SK-N-SH (cell line): ENCODE data around the gene CD200. TPM values are rescaled to one million over a fixed set of nuclear protein-coding genes. Genes with fewer than 3 reads are reported as not detected.

Experiments used
- CTCF ChIA-PET: fragments of 300-600, 350-600 bp; formaldehyde crosslinking; extraction: SDS; loops from one replicate; lab custom pipeline; 2021; lab: Yijun Ruan, JAX
- POLR2A ChIA-PET: fragments of 350-600 bp; sonication (Branson Sonifier 250); formaldehyde crosslinking; extraction: SDS; loops from one replicate; lab custom pipeline; 2020; ENCODE audit warnings: antibody characterized with exemption, inconsistent platforms; lab: Yijun Ruan, JAX
- DNase-seq: peaks from one replicate; pipeline ENCODE4 v3.0.0; 2012
- H2AFZ ChIP-seq: fragments of 200-600 bp; sonication (generic); 2 replicates; pipeline ENCODE4 v1.8.1; 2016; ENCODE audit warnings: antibody characterized with exemption, mild to moderate bottlenecking, low read depth
- H3F3A ChIP-seq: fragments of 200-600 bp; sonication (generic); replicated peaks from 2 replicates; pipeline ENCODE3; 2016; ENCODE audit warnings: antibody characterized with exemption, mild to moderate bottlenecking; ENCODE audit not compliant: insufficient read depth
- H3K27ac ChIP-seq, 2 experiments: fragments of 200-500 bp in 1 of 2; fragments of 200-600 bp in 1 of 2; sonication (Bioruptor generic) in 1 of 2; sonication (generic), shearing (Covaris generic) in 1 of 2; 2 replicates each; pipeline versions ENCODE4 v1.5.1 to v1.6.1; 2014 to 2016; ENCODE audit warnings: low read depth in 2 of 2, inconsistent platforms in 1 of 2, low read length in 1 of 2, mild to moderate bottlenecking in 1 of 2, mixed read lengths in 1 of 2
- H3K27me3 ChIP-seq: fragments of 200-600 bp; sonication (generic), shearing (Covaris generic); 2 replicates; pipeline ENCODE4 v1.6.1; 2016; ENCODE audit warnings: mixed run types; ENCODE audit not compliant: insufficient read depth
- H3K36me3 ChIP-seq, 2 experiments: fragments of 200-500 bp in 1 of 2; fragments of 200-600 bp in 1 of 2; sonication (Bioruptor generic) in 1 of 2; sonication (generic) in 1 of 2; replicated peaks in 1 of 2; 2 replicates each; pipeline versions ENCODE3 to v1.5.1; 2014 to 2016; ENCODE audit warnings: low read length in 1 of 2, mild to moderate bottlenecking in 1 of 2; ENCODE audit not compliant: insufficient read depth in 2 of 2, control insufficient read depth in 1 of 2
- H3K4me1 ChIP-seq, 2 experiments: fragments of 200-500 bp in 1 of 2; fragments of 200-600 bp in 1 of 2; sonication (Bioruptor generic) in 1 of 2; sonication (generic), shearing (Covaris generic) in 1 of 2; 2 replicates each; pipeline versions ENCODE4 v1.5.1 to v1.6.1; 2014 to 2016; ENCODE audit warnings: low read depth in 1 of 2, low read length in 1 of 2, mixed run types in 1 of 2; ENCODE audit not compliant: insufficient read depth in 2 of 2, control insufficient read depth in 1 of 2
- H3K4me2 ChIP-seq: fragments of 200-600 bp; sonication (generic), shearing (Covaris generic); 2 replicates; pipeline ENCODE4 v1.6.1; 2017; ENCODE audit warnings: mixed run types
- H3K4me3 ChIP-seq, 2 experiments: fragments of 200-500 bp in 1 of 2; fragments of 200-600 bp in 1 of 2; sonication (Bioruptor generic) in 1 of 2; sonication (generic), shearing (Covaris generic) in 1 of 2; 2 replicates each; pipeline versions ENCODE4 v1.5.1 to v1.8.1; 2014 to 2016; ENCODE audit warnings: low read depth in 2 of 2, inconsistent platforms in 1 of 2, low read length in 1 of 2, mild to moderate bottlenecking in 1 of 2, mixed read lengths in 1 of 2, moderate library complexity in 1 of 2
- H3K79me2 ChIP-seq: fragments of 200-600 bp; sonication (generic); 2 replicates; pipeline ENCODE4 v1.8.1; 2017; ENCODE audit warnings: mild to moderate bottlenecking; ENCODE audit not compliant: insufficient read depth
- H3K9ac ChIP-seq: fragments of 200-600 bp; sonication (generic); 2 replicates; pipeline ENCODE4 v1.6.1; 2017; ENCODE audit warnings: mixed run types
- H3K9me2 ChIP-seq: fragments of 200-600 bp; sonication (generic); 2 replicates; pipeline ENCODE4 v1.6.1; 2017; ENCODE audit warnings: mixed run types
- H3K9me3 ChIP-seq: fragments of 200-600 bp; sonication (generic); 2 replicates; pipeline ENCODE4 v1.6.1; 2017; ENCODE audit warnings: mixed run types, mild to moderate bottlenecking, moderate library complexity
- H4K20me1 ChIP-seq: fragments of 200-600 bp; sonication (generic); 2 replicates; pipeline ENCODE4 v1.6.1; 2017; ENCODE audit warnings: mild to moderate bottlenecking, mixed run types; ENCODE audit not compliant: insufficient read depth
- CHD2 ChIP-seq: fragments of 150-350 bp; IDR thresholded peaks from 2 replicates; pipeline ENCODE4 v1.6.1; 2018; ENCODE audit warnings: low read length; ENCODE audit not compliant: partially characterized antibody
- FOSL2 ChIP-seq: IDR thresholded peaks from 2 replicates; pipeline ENCODE4 v1.4.0; 2012; ENCODE audit warnings: low read depth, mild to moderate bottlenecking, moderate library complexity, borderline replicate concordance
- GABPA ChIP-seq: IDR thresholded peaks from 2 replicates; pipeline ENCODE4 v1.4.0; 2012; ENCODE audit warnings: low read depth, mild to moderate bottlenecking
- GATA2 ChIP-seq: sonication (generic); formaldehyde crosslinking; IDR thresholded peaks from 2 replicates; pipeline ENCODE4 v1.5.0; 2020; ENCODE audit warnings: mild to moderate bottlenecking, missing genetic modification reagents
- NFIC ChIP-seq: IDR thresholded peaks from 2 replicates; pipeline ENCODE4 v1.4.0; 2012; ENCODE audit warnings: borderline replicate concordance
- RXRA ChIP-seq: IDR thresholded peaks from 2 replicates; pipeline ENCODE4 v1.4.0; 2012; ENCODE audit warnings: low read depth, mild to moderate bottlenecking, borderline replicate concordance
- WGBS: methylation state at CpG from one replicate; pipeline ENCODE4 v1.1.6; 2017; ENCODE audit warnings: low lambda C conversion rate; 5-methylcytosine and 5-hydroxymethylcytosine counted together
- polyA plus RNA-seq, 3 experiments: library from polyadenylated mRNA; depleted of rRNA; stranded (reverse); fragments of >200 nt; gene quantifications; 2 replicates each; pipeline ENCODE4 v1.2.3, GENCODE V29; 2012
- TF ChIP-seq, protein P1 (sequence below): IDR thresholded peaks from 2 replicates; pipeline ENCODE4; 2012
- TF ChIP-seq, protein P2 (sequence below): fragments of 150-350 bp; IDR thresholded peaks from 2 replicates; pipeline ENCODE4 v1.6.1; 2016; ENCODE audit warnings: mild to moderate bottlenecking, low read depth, low read length

CD200 gene
- polyA plus RNA-seq, 1 of the 3 experiments (the other 2 are of a cell fraction), result 1.1 TPM

DNA sequence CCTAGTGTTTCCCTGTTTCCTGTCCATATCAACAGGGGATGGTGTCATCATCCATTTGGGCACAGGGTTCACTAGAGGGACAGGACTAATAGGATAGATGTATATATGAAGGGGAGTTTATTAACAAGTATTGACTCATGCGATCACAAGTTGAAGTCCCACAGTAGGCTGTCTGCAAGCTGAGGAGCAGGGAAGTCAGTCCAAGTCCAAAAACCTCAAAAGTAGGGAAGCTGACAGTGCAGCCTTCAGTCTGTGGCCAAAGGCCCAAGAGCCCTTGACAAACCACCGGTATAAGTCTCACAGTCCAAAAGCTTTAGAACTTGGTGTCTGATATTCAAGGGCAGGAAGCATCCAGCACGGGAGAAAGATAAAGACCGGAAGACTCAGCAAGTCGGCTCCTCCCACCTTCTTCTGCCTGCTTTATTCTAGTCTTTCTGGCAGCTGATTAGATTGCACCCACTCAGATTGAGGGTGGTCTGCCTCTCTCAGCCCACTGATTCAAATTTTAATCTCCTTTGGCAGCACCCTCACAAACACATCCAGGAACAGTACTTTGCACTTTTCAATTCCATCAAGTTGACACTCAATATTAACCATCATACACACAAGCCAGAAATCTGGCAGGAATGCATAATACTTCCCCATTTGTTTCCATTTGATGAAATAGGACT lies 43.4 kb downstream of the CD200 start:
- no peak overlapping the region for H3K4me2 ChIP-seq

DNA sequence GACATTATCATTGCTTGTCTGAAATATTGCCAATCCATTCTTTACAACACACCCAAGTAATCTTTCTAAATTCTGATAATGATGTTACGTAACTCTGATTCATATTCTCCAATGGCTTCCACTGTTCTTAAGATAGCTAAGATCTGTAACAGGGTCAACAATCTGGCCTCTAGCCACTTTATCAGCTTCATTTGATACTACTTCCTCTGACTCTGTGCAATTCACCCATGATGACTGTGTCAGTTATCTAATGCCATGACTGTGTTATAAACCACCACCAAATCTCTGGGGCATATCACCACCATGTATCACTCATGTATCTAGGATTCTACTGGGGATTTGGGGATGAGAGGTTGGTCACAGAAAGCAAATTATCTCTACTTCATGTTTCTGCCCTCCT lies 44.0 kb downstream of the CD200 start:
- no peaks in the 10 kb centered on the region for H3F3A ChIP-seq
- H3K9ac ChIP-seq, result no peak overlapping the region
- no peaks in the 10 kb centered on the region for H4K20me1 ChIP-seq
- POLR2A ChIA-PET, result no interaction called here
- DNase-seq, result no peak
- H3K4me1 ChIP-seq, result peaks cover 0 to 19% of the 10 kb centered on the region in 2 experiments; a peak in 1 of 4 replicates
- H3K9me2 ChIP-seq, result no peaks in the 10 kb centered on the region
- H3K27me3 ChIP-seq, result no peaks in the 10 kb centered on the region
- no peaks in the 10 kb centered on the region for H3K36me3 ChIP-seq
- CTCF ChIA-PET, result no interaction called here
- H3K27ac ChIP-seq, result no peak overlapping the region
- TF ChIP-seq NFIC, result peak; percentile 25; the same call in 1 of the 2 replicates
- TF ChIP-seq, protein P1, sequence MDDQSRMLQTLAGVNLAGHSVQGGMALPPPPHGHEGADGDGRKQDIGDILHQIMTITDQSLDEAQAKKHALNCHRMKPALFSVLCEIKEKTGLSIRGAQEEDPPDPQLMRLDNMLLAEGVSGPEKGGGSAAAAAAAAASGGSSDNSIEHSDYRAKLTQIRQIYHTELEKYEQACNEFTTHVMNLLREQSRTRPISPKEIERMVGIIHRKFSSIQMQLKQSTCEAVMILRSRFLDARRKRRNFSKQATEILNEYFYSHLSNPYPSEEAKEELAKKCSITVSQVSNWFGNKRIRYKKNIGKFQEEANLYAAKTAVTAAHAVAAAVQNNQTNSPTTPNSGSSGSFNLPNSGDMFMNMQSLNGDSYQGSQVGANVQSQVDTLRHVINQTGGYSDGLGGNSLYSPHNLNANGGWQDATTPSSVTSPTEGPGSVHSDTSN, result peak; percentile 21; the same call in 1 of the 2 replicates
- no peak for TF ChIP-seq CHD2
- no peak for TF ChIP-seq GABPA
- no peak for TF ChIP-seq GATA2 (CRISPR knock-in tag)
- no peak for TF ChIP-seq RXRA
- 0 out of 2 replicates have a peak, but pooled peaks have one; percentile 9 for TF ChIP-seq FOSL2
- H3K79me2 ChIP-seq, result no peaks in the 10 kb centered on the region
- H3K4me2 ChIP-seq, result no peak overlapping the region
- H2AFZ ChIP-seq, result no peak overlapping the region
- H3K4me3 ChIP-seq, result no peak overlapping the region
- H3K9me3 ChIP-seq, result no peaks in the 10 kb centered on the region
- 75% methylated on average over 1 of the region's 1 CpG for WGBS

More for the DNA sequence above, 43.4 kb downstream of the CD200 start:
- ChIA-PET POLR2A (no interaction called here), CTCF (no interaction called here)
- Histone ChIP-seq H3K27ac (no peak overlapping the region), H3K9me3 (no peaks in the 10 kb centered on the region), H3F3A (no peaks in the 10 kb centered on the region), H3K4me1 (peaks cover 0 to 19% of the 10 kb centered on the region in 2 experiments; a peak in 1 of 4 replicates), H3K4me3 (no peak overlapping the region), H3K9me2 (no peaks in the 10 kb centered on the region), H4K20me1 (no peaks in the 10 kb centered on the region), H3K79me2 (no peaks in the 10 kb centered on the region), H2AFZ (no peak overlapping the region), H3K9ac (no peak overlapping the region), H3K36me3 (no peaks in the 10 kb centered on the region), H3K27me3 (no peaks in the 10 kb centered on the region)
- TF ChIP-seq, protein P2, sequence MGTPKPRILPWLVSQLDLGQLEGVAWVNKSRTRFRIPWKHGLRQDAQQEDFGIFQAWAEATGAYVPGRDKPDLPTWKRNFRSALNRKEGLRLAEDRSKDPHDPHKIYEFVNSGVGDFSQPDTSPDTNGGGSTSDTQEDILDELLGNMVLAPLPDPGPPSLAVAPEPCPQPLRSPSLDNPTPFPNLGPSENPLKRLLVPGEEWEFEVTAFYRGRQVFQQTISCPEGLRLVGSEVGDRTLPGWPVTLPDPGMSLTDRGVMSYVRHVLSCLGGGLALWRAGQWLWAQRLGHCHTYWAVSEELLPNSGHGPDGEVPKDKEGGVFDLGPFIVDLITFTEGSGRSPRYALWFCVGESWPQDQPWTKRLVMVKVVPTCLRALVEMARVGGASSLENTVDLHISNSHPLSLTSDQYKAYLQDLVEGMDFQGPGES, result no peak
- DNase-seq, result no peak
- WGBS, result 94% methylated on average over 5 of the region's 5 CpGs
